ENCODE results near the gene LNPK.
"Not testable (repeated sequence)": the region's sequence is repeated elsewhere in the genome, so short reads cannot be mapped to it uniquely, and the experiment has no call there.

The LNPK gene

DNA sequence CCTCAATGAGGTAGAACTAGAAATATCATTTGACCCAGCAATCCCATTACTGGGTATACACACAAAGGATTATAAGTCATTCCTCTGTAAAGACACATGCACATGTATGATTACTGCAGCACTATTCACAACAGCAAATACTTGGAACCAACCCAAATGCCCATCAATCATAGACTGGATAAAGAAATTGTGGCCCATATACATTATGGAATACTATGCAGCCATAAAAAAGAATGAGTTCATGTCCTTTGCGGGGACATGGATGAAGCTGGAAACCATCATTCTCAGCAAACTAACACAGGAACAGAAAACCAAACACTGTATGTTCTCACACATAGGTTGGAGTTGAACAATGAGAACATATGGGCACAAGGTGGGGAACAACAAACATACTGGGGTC, 106.1 kb downstream of the LNPK start:
- not testable (repeated sequence) for DNase-seq

DNA sequence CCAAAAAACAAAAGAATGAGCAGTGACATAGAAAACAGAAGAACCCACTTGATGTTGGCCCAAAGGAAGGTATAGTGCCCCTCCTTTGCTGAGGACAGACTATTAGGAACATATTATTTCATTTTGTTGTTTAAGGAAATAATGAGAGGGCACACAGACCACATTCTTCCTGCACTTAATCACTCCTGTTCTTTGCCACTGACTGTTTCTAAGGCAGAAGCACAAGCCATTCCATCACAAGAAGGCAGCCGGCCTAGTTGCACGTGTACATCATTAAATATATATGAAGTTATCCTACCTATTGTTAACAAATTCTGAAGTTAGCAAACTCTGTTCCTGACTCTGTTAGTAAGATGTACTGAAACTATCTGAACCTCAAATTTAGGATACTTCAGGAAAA, 110.0 kb downstream of the LNPK start:
- no peak for DNase-seq

DNA sequence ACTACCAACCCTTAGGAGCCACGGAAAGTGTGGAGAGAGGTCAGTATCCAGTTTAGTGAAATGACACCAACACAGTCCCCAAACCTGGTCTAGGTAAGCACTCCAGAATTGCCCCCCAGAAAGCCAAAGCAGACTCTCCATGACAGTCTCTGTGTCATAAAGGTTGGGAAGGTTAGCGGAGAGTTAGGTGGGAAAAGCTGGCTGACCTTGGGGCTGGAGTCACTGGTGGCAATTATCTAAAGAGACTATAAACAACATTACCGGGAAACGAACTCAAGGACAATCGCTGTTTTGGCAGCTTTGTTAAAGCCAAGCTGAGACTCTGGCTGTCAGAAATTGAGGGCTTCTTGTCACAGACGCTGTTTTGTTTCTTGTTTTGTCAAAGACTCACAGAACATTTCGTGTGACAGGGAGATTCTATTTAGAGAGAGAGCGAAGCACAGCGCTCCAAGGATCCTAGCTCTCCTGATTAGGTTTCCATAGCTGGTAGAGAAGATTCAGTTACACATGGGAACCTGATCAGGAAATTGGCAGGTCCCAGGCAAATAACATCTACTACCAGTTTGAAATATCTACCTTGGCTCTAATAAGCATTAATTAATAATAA, 111.3 kb downstream of the LNPK start:
- DNase-seq: no peak

DNA sequence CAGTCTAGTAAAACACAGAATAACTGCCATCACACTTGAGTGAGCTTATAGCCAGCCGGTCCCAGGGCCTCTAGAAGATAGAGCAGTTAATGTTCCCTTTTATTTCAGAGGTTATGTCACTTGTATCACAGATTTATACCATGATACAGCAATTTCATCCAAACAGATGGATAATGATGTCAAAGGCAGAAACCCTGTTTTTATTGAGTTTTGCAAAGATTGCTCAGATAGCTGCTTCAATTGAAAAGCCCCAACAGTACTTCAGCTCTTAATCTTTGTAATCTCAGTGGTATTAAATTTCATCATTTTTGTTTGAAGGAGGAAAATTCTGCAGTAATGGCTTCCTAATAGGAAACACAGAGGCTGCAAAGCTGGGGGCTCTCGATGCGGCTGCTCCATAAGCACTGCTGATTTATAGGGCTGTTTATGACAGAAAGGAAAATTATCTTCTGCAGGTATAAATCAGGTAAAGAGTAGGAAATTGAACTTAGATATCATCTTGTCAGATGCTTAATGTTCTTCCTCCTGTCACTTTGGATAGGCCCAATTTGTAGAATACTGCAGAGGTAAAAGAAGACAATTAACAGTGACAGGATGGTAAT, 112.3 kb downstream of the LNPK start:
- no peak for DNase-seq

DNA sequence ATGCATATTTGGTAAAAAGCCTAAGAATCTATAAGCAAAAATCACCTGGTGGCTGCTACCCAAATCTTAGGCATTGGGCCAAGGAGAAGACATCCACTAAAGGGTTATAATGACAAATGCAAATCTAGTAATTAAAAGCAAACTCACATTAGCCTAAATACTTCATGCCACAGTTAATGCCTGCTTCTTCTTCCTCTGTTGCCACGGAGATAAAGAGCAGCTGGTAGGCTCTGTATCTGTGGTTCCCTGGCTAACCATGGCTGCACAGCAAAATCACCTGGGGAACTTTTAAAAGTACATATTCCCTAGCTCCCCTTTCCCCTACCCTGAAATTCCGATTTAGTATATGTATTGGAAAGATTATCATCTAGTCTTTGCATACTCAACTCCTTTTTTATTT, 114.3 kb downstream of the LNPK start:
- no peak for DNase-seq

DNA sequence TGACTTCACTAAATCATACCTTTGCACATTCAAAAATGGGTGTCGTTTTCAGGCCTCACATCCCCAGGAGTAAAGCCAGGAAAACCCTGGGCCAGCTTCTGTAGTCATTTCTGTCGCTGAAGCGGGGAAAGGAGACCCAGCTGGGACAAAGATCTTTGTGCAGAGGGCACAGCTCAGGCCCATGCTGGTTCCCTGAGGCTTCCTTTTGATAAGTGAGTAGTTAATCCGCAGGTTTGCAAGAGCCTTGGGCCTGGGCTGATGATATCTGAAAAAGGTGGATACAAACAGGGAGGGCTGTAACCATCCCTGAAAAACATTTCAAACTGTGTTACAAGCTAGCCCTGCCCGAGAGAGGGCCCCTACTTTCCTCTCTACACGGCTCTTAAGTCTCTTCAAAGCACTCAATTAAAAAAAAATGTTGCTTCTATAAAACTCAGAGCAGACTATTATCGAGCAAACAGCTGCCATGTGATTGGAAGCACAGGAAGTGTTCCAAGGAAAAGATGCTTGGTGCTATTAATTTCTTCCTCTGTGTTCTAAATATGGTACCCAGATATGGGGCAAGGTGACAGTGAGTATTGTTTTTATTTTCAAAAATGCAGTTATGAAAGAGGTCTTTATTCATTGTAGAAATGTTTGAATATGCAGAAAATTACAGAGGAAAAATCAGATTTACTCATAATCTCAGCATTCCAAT, 117.2 kb downstream of the LNPK start:
- no peak for DNase-seq

DNA sequence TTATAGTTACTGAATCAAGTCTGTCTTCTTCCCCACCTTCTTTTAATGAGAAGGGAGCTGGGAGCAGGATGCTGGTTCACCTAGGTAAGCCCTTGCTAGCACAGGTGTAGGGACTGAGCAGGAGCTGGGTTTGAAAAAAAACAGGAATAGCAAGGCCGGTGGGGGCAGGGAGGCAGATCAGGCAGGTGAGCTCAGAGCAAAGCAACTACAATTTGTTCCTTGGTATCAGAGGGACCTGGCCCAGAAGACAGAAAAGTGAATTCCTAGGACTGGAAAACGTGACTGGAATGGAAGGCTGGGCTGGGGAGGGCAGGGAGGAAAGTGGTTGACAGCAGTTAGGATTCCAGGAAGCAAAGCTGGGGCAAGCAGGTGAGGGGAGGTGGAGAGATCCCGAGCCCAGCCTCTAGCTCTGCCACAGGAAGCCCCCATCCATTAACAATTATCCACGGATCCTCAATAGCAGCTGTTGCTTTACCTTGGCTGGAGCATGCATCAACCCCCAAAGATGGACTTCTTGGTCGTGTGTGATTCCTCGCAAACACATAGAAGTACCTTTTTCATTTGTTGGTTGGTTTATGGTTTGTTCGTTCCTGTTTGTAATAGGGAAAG, 118.4 kb downstream of the LNPK start:
- DNase-seq: no peak

DNA sequence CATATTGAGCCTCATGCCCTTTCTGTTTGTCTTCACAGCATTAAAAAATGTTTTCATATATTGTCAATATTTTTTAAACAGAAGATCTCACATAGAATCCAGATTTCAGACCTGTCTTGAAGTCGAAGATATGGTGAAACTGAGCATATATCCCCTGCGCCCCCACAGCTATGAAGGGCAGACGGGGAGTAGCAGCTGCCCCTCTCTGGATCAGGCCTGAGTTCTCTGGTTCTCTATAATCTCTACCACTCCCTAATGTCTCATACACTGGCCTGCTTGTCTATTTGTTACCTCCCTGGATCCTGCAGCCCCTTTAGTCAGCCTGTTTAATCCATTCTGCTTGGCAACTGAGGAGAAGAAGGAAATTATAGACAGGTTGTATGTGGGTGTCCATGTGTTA, 122.4 kb downstream of the LNPK start:
- DNase-seq: no peak

DNA sequence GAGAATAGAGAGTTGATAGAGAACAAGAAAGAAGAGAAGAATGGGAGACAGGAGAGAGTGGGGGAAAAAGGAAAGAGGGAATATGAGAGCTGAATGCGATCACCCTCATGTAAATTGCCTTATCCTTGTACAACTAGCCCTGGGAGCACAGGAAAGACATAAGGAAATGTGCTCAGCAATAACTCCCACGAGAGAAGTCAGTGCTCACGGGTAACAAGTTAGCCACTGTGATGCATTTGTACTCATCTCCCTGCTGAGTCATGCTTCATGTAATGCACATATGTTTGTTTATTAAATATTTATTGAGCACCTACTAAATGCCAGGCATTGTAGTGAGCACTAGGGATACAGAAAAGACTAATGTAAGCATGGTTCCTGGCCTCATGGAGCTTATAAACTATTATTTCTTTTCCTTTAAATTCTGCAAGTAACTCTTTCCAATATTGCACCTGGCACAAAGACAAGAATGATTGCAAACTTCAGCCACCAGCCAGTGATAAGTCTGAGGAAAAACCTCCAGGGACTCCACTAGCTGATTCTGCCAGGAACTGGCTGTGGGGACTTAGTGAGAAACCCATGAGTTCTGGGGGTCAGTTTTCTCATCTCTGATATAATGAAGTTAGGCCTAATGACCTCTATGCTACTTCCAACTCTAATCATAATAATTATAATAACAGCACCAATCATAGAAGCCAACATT, 124.1 kb downstream of the LNPK start:
- no peak for DNase-seq

DNA sequence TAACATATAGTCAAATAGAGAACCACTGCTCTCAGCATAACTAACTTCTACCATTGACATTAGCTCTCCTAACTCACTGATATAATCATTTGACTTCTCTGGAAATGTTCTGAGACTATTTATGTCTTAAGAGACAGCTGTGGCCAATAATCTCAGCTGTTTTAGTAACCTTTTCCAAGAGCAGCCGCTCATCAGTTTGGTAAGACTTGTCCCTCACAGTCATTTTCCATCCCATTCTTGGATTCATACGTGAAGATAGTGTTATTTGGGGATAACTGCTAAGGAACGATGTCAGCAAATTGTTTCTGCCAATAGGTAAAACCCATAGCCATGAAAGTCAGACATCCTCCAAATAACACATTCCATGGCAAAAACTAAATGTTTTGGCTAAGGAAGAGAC, 127.8 kb downstream of the LNPK start:
- DNase-seq: no peak

All from MV-4-11 (cell line).